Smooth muscle cell of the brain vasculature (primary cell): ENCODE measurements around the gene CUL4A.

Source experiments
- DNase-seq: peaks from one replicate; pipeline ENCODE4 v3.0.0-alpha.2; 2012; ENCODE audit warnings: low read depth, low spot score

The CUL4A gene

DNA sequence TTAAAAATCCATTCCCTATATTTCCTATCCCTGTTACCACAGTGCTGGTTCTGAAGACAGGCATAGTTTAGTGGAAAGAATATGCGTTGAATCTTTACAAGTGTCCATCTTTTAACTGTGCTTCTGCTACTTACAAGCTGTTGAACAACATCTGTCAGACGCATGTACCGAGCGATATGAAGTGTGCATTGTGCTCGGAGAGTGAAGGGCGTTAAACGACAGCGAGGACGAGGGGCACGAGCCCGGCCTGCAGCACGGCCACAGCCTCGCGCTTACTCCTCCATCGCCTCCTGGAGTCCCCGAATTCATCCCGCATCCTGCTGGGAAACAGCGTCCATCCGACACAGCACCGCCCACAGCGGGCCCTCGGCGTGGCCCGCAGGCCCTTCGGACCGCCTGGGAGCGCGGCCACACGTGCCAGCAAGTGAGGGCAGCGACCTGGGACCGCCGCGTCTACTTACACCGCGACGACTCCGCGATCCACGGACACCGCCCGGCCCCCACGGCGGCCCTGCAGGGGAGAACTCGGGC, 1.5 kb upstream of the CUL4A start:
- no peak for DNase-seq

- peak; percentile 57 for DNase-seq
Measured at GRCh38 chr13:113208421-113209335, 735 bp upstream of the CUL4A start, which contains the start of gene PCID2. Gene PCID2 (minus strand): TSS chr13:113208669. CDS start chr13:113208634, 35 bp downstream.

DNA sequence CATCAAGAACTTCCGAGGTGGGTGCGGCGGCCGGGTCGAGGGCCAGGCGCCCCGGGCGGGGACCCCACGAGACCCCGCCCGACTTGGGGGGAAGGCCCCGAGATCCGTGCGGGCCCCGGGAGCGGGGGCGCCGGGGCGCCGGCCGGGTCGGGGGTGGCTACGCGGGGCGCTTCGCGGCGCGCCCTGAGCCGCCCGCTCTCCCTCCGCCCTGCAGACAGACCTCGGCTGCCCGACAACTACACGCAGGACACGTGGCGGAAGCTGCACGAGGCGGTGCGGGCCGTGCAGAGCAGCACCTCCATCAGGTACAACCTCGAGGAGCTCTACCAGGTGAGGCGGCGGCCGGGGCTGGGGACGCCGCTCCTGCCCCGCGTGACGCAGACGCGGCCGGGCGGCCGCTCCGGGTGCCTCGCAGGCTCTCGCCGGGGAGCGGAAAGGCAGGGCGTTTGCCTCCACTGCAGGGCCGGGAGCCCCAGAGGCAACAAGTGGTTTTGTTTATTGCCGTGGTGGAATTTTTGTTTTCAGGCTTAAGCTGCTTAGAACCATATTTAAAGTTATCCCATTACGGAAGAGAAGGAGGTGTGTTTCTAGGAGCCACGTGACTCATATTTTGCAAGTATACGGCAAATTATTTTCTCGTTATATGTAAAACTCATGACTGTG, 477 bp downstream of the CUL4A start:
- no peak for DNase-seq

DNA sequence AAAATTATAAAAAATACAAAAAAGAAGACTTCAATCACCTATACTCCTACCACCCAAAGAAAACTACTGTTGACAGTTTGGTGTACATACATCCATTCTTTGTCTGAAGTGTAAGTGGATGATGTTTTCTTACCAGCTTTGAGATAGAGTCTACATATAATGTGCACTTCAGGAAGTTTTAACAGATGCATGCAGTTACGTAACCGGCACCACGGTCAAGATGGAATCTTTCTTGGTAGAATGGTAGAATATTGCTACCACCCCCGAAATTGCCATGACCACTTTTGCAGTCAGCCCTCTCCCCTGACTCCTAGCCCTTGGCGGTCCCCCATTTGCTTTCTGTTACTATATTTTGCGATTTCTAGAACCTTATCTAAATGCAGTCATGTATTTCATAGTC, 1.4 kb downstream of the CUL4A start:
- no peak for DNase-seq

DNA sequence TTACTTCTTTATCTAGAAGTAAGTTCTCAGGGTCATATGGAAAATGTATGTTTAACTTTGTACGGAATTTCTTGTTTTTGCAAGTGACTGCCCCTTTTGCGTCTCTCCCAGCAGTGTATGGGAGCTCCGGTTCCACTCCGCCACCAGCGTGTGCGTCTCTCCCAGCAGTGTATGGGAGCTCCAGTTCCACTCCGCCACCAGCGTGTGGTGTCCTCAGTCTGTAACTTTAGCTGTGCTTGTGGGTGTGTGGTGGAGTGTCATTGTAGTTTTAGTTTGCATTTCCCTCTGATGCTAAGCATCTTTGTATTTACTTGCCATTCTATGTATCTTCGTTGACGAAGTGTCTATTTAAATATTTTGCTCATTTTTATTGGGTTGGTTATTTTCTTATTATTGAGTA, 2.4 kb downstream of the CUL4A start:
- DNase-seq: no peak

GRCh38 chr13:113216254-113217048, 7.0 kb downstream of the CUL4A start:
- DNase-seq: no peak

- DNase-seq: no peak
Measured at GRCh38 chr13:113218586-113218985, 9.2 kb downstream of the CUL4A start.

- DNase-seq: no peak
Measured at GRCh38 chr13:113219256-113219940, 10.0 kb downstream of the CUL4A start.

GRCh38 chr13:113220141-113220598, 10.8 kb downstream of the CUL4A start:
- no peak for DNase-seq

GRCh38 chr13:113220877-113221276, 11.5 kb downstream of the CUL4A start:
- no peak for DNase-seq

- no peak for DNase-seq
Measured at GRCh38 chr13:113223070-113223469, 13.7 kb downstream of the CUL4A start.

- no peak for DNase-seq
Measured at GRCh38 chr13:113224486-113224885, 15.1 kb downstream of the CUL4A start.

DNA sequence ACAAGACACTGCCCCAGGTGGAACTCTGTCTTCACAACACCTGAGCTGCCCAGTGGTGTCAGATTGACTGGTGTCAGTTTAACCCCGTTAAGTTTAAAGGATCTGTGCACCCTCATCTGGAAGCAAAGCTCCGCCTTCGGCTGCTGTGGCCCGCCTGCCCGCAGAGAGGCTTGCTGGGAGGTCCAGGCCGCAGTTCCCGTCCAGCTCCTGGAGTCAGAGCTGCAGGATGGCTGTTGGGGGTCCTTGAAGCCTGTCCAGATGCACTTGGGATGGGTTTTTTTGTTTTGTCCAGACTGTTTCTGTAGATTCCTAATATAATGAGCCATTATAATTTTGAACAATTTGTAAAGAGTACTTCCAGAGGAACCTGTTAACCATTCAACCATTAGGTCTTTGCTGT, 16.1 kb downstream of the CUL4A start:
- no peak for DNase-seq

DNA sequence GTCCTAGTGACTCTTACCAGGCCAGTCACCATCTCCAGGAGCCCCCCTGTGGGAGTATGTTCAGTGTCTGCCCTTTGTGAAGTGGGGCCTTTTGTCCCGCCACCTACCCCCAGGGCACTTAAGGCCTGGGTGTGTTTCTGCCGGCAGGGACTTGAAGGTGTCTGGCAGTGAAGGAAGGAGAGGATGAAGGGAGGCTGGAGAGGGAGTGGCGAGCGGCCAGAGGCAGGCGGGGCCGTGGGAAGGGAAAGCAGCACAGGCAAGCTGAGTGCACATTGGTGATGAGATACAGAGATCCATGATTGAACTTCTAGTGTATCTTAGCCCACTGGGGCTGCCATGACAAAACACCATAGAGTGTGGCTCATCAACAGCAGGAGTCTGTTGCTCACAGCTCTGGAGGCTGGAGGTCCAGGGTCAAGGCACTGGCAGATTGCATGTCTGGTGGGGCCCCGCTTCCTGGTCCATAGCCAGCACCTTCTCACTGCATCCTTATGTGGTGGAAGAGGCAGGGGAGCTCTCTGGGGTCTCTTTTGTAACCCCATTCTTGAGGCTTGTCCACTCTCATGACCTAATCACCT, 17.5 kb downstream of the CUL4A start:
- no peak for DNase-seq

- DNase-seq: no peak
Measured at GRCh38 chr13:113229161-113229560, 19.7 kb downstream of the CUL4A start.

- DNase-seq: no peak
Measured at GRCh38 chr13:113229791-113230190, 20.4 kb downstream of the CUL4A start.

GRCh38 chr13:113231306-113232207, 22.1 kb downstream of the CUL4A start:
- DNase-seq: no peak

- DNase-seq: no peak
Measured at GRCh38 chr13:113232208-113233003, 23.0 kb downstream of the CUL4A start.

DNA sequence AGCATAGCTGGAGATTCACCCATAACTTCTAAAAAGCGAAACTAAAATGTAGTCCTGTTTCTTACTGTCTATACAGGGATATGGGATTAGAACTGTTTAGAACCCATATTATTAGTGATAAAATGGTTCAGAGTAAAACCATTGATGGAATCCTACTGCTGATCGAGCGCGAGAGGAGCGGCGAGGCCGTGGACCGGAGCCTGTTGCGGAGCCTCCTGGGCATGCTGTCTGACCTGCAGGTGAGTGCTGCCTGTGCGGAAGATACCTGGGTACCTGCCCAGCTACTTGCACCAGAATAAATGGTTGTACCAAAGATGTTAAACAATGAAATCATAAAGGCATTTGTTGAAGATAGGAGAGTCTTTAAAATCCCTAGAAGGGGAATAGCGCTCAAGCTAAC, 23.7 kb downstream of the CUL4A start:
- DNase-seq: no peak
